ENCODE results near the gene SLC27A2. TPM values are rescaled to one million over a fixed set of nuclear protein-coding genes. Genes with fewer than 3 reads are reported as not detected.

SLC27A2 gene
- total and polyA plus RNA-seq, 4 donors = 3.5 to 6.6 (median 5.2) TPM

DNA sequence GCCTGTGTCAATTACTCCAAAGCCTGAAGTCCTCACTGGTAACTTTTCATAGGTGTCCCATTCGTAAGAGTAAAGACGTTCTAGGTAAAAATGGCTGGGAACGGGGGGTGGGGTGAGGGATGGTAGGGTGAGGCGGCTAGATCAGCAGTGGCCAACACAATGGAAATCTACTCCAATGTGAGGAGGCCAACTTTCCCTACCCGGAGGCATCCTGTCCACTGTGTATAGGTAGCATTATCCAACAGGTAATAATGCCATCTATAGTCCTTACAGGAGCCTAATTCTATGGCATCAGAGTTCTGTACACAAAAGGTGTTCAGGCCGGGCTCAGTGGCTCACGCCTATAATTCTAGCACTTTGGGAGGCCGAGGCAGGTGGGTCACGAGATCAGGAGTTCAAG, 54.4 kb downstream of the SLC27A2 start:
- WGBS, 2 donors = 95 to 97% methylated on average over 9 of the region's 9 CpGs
- TF ChIP-seq, protein P1, sequence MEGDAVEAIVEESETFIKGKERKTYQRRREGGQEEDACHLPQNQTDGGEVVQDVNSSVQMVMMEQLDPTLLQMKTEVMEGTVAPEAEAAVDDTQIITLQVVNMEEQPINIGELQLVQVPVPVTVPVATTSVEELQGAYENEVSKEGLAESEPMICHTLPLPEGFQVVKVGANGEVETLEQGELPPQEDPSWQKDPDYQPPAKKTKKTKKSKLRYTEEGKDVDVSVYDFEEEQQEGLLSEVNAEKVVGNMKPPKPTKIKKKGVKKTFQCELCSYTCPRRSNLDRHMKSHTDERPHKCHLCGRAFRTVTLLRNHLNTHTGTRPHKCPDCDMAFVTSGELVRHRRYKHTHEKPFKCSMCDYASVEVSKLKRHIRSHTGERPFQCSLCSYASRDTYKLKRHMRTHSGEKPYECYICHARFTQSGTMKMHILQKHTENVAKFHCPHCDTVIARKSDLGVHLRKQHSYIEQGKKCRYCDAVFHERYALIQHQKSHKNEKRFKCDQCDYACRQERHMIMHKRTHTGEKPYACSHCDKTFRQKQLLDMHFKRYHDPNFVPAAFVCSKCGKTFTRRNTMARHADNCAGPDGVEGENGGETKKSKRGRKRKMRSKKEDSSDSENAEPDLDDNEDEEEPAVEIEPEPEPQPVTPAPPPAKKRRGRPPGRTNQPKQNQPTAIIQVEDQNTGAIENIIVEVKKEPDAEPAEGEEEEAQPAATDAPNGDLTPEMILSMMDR (IDR thresholded peaks at IDR 0.05; ENCODE audit: control extremely low read depth, extremely low read depth) = no peak
- no peak overlapping the region for H3K9ac ChIP-seq (ENCODE audit: insufficient read depth in 1 of 2, low read length in 2 of 2)
- no peaks in the 10 kb centered on the region for H3K9me3 ChIP-seq (ENCODE audit: control insufficient read depth in 4 of 4, insufficient read depth in 3 of 4, low read length in 3 of 4)
- H3K4me1 ChIP-seq (ENCODE audit: control insufficient read depth in 5 of 5, insufficient read depth in 5 of 5, low read length in 5 of 5) = no peaks in the 10 kb centered on the region
- DNase-seq = no peak
- H3K27me3 ChIP-seq (ENCODE audit: control insufficient read depth in 3 of 3, insufficient read depth in 3 of 3, low read length in 2 of 3) = no peaks in the 10 kb centered on the region
- no peak for ATAC-seq (ENCODE audit: insufficient read depth, low FRiP score)
- no peak overlapping the region for H3K4me3 ChIP-seq
- no peaks in the 10 kb centered on the region for H3K36me3 ChIP-seq (ENCODE audit: control insufficient read depth in 4 of 4, insufficient read depth in 4 of 4, low read length in 4 of 4)
- no peak overlapping the region for H3K27ac ChIP-seq (ENCODE audit: low read depth in 1 of 2, low read length in 1 of 2)

DNA sequence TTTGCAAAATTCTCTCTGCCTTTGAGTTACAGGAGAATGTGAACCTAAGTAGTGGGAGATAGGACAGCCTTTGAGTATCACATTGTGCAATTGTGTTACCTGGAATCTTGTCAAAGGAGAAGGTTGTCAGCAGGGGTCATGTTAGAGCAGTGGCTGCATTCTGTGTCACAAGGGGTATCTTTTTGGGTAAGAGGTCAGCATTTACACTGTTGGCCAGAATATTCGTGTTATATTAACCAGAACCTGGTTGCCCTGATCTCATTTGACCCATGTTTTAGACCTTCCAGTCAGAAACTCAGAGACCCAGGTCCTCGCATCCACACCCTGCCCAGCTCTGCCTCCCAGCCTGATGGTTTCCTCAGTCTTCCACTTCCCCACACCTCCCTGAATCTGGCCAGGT, 56.3 kb downstream of the SLC27A2 start:
- Histone ChIP-seq H3K4me1 (ENCODE audit: control insufficient read depth in 5 of 5, insufficient read depth in 5 of 5, low read length in 5 of 5) (no peaks in the 10 kb centered on the region), H3K4me3 (no peak overlapping the region), H3K27ac (ENCODE audit: low read depth in 1 of 2, low read length in 1 of 2) (no peak overlapping the region), H3K9me3 (ENCODE audit: control insufficient read depth in 4 of 4, insufficient read depth in 3 of 4, low read length in 3 of 4) (no peaks in the 10 kb centered on the region), H3K36me3 (ENCODE audit: control insufficient read depth in 4 of 4, insufficient read depth in 4 of 4, low read length in 4 of 4) (no peaks in the 10 kb centered on the region), H3K27me3 (ENCODE audit: control insufficient read depth in 3 of 3, insufficient read depth in 3 of 3, low read length in 2 of 3) (no peaks in the 10 kb centered on the region), H3K9ac (ENCODE audit: insufficient read depth in 1 of 2, low read length in 2 of 2) (no peak overlapping the region)
- TF ChIP-seq, protein P1 (IDR thresholded peaks at IDR 0.05; ENCODE audit: control extremely low read depth, extremely low read depth) = no peak
- DNase-seq = no peak
- 86 to 93% methylated on average over 2 of the region's 2 CpGs for WGBS, 2 donors
- no peak for ATAC-seq (ENCODE audit: insufficient read depth, low FRiP score)

DNA sequence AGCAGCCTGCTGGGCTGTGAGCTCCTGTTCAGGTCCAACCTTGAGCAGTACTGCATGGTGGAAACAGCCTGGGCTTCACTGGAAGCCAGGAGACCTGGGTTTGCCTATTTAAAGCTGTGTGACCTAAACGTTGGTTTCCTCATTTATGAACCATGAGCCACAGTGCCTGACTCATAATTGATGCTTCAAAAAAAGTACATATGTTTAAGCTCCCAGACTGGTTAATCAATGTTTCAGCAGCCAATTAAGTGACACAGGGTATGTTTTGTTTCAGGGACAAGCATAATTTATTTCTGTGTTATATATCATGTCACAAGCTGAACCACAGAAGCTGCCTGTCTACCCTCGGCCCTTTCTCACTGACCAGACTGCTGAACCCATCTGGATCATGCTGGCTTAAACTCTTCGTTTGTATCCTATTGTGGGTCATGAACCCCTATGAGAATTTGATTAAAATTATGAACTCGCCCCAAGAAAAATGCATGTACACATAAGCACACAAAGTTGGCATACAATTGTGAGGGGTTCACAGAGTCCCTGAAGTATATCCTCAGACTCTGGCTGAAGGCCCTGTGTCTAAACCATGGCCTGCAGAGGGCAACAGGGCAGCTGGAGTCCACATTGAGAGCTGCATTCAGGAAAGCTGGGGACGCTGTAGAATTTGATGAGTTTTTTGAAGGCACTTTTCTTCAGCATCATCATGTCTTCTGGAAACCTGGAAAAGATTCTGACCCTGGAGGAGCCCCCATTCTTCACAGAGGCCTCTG, 59.9 kb downstream of the SLC27A2 start:
- Histone ChIP-seq H3K9ac (ENCODE audit: insufficient read depth in 1 of 2, low read length in 2 of 2) (no peak overlapping the region), H3K27ac (ENCODE audit: low read depth in 1 of 2, low read length in 1 of 2) (no peak overlapping the region), H3K27me3 (ENCODE audit: control insufficient read depth in 3 of 3, insufficient read depth in 3 of 3, low read length in 2 of 3) (no peaks in the 10 kb centered on the region), H3K4me3 (no peak overlapping the region), H3K36me3 (ENCODE audit: control insufficient read depth in 4 of 4, insufficient read depth in 4 of 4, low read length in 4 of 4) (no peaks in the 10 kb centered on the region), H3K4me1 (ENCODE audit: control insufficient read depth in 5 of 5, insufficient read depth in 5 of 5, low read length in 5 of 5) (no peaks in the 10 kb centered on the region), H3K9me3 (ENCODE audit: control insufficient read depth in 4 of 4, insufficient read depth in 3 of 4, low read length in 3 of 4) (peaks cover 0 to 2% (median 0%) of the 10 kb centered on the region in 4 donors)
- WGBS, 2 donors = 77 to 83% methylated on average over 5 of the region's 5 CpGs
- no peak for ATAC-seq (ENCODE audit: insufficient read depth, low FRiP score)
- no peak for DNase-seq
- TF ChIP-seq, protein P1 (IDR thresholded peaks at IDR 0.05; ENCODE audit: control extremely low read depth, extremely low read depth) = no peak

Data from lung (tissue), 12 donors.